HTR-8/SVneo (cell line): ENCODE measurements around the gene BCL2.
"Not testable (repeated sequence)": the region's sequence is repeated elsewhere in the genome, so short reads cannot be mapped to it uniquely, and the experiment has no call there.

Experiments used
- DNase-seq: peaks from one replicate; pipeline ENCODE4 v3.0.0; 2011; ENCODE audit warnings: low spot score, mixed read lengths; ENCODE audit not compliant: insufficient read length
- FAIRE-seq: peaks from 2 replicates; lab custom pipeline; 2011; peaks lifted over from hg19 to GRCh38; lab: Jason Lieb, UNC

The BCL2 gene

GRCh38 chr18:63238693-63239075, 80.9 kb downstream of the BCL2 start:
- DNase-seq, result no peak
- FAIRE-seq, result no peak

DNA sequence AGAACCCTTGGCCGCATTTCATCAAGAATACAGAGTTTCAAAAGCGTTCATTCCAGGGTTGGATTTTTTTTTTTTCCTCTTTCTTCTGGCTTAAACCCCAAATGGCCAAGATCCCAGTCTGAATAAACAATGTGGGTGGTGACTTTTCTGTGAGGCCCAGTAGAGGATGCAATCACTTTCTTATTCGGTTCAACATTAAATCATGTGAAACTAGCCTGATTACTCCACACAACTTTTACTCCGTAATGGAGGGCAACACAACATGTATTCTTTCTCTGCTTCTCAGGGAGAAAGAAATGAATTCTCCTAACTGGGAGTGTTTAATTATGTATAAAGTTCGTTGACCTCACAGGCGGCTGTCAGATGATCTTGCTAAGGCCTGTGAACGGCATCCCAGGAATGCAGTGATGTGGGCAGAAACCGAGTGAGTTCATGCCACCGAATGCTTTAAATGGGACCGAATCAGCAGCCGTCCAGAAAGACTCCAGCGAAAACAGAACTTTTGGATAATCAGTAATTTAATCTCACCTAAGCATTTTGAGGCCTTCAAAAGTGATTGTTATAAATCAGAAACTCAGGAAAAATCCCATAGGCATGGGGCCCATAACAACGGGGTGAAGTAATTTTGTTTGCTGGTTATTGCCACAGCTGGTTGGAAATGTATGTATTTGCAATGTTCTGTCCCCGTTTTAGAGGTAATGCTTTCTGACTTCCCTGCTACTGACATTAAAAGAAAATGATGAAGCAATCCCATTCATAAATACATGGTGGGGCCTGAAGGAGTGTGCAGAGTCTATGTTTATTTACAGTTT, 81.5 kb downstream of the BCL2 start:
- DNase-seq (peak; percentile 56), FAIRE-seq (no peak)

GRCh38 chr18:63236921-63237846, 82.4 kb downstream of the BCL2 start:
- DNase-seq (no peak), FAIRE-seq (no peak)

GRCh38 chr18:63236406-63236805, 83.2 kb downstream of the BCL2 start:
- no peak for DNase-seq
- FAIRE-seq, result no peak

GRCh38 chr18:63235920-63236319, 83.6 kb downstream of the BCL2 start:
- FAIRE-seq, DNase-seq: not testable (repeated sequence)

DNA sequence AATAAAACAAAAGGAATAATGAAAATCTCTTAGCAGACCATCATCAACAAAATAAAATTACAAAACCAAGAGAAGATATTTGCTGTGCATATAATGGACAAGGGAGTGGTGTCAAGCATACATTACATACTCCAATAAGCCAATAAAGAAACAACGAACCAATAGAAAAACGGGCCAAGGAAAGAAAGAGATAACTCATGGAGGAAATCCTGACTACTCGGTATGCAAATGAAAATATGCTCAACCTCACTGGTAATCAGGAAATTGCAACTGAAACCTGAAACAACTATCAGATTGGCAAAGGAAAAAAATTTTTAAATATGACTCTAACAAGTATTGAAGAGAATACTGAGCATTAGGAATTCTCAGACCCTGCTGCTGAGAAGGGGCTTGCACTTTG, 84.7 kb downstream of the BCL2 start:
- DNase-seq (no peak), FAIRE-seq (no peak)

GRCh38 chr18:63234432-63234831, 85.1 kb downstream of the BCL2 start:
- no peak for FAIRE-seq
- DNase-seq, result no peak

DNA sequence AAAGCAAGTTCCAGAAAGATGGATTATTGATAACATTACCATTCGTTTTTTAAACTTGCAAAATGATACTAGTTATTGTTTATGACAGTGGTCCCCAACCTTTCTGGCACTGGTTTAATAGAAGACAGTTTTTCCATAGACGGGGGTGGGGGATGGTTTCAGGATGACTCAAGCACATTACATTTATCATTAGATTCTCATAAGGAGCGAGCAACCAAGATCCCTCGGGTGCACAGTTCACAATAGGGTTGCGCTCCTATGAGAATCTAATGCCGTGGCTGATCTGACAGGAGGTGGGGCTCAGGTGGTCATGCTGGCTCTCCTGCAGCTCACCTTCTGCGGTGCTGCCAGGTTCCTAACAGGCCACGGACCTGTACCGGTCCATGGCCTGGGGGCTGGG, 86.2 kb downstream of the BCL2 start:
- DNase-seq (no peak), FAIRE-seq (no peak)

DNA sequence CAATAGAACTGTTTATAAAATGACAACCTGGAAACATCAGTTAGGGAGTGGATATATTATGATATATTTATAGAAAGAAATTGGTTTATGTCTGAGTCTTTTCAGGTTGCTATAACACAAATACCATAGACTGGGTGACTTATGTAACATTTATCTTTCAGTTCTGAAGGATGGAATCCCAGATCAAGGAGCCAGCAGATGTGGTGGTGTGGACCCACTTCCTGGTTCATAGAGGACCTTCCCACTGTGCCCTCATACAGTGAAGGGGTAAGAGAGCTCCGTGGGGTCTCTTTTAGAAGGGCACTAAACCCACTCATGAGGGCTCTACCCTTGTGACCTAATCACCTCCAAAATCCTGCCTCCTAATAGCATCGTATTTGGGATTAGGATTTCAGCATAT, 86.7 kb downstream of the BCL2 start:
- DNase-seq (no peak), FAIRE-seq (no peak)

DNA sequence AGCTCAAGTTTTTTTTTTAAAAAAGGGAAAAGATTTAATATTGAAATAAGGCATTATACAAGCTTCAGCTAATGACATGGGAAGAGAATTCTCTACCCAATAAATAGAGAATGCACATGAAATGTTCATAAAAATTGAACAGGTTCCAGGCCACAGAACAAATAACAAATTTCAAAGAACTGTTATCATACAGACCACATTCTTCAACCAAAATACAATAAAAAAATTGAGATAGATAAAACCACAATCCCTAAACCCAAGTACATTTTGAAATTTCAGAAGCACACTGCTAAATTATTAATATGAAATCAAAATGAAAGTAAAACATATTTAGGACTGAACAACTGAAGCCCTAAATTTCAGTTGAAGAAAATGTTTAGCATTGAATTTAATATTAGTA, 89.6 kb downstream of the BCL2 start:
- FAIRE-seq (no peak), DNase-seq (no peak)

DNA sequence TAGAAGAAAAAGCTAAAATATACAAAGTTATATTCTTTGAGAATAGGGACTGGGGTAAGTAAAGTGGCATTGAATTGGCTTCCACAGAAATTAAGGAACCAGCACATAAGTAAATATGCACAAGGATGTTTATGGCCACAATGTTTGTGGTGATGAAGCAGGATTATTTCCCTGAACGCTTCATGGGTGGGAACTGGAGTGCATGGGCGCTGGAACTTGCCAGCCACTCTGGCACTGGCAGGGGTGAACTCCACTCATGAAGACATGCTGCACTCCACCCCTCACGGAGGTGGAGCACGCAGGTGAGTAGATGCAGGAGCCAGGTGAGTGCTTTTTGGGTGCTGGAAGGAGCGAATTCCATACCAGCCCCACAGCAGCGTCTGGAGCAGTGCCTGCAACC, 94.1 kb downstream of the BCL2 start:
- FAIRE-seq (no peak), DNase-seq (no peak)

DNA sequence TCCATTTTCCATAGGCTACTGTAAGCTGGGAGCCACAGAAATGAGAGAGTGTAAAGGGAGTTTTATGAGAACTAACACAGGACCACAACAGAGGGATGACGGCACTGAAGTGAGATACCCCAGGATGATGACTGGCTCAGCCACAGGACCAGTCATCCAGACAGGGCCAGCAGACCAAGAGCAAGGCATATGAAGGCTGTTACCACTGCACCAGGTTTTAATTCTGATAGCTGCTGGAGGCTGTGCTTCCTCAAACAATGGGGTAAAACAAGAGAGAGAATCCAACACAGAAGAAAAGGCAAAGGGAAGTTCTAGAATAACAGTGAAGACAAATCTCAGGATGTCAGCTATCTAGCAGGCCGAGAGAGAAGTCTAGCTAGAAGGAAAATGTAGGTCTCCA, 94.9 kb downstream of the BCL2 start:
- no peak for DNase-seq
- FAIRE-seq, result no peak

- DNase-seq, result no peak
- no peak for FAIRE-seq
These were observed 95.7 kb downstream of the BCL2 start for GRCh38 chr18:63223837-63224236.

DNA sequence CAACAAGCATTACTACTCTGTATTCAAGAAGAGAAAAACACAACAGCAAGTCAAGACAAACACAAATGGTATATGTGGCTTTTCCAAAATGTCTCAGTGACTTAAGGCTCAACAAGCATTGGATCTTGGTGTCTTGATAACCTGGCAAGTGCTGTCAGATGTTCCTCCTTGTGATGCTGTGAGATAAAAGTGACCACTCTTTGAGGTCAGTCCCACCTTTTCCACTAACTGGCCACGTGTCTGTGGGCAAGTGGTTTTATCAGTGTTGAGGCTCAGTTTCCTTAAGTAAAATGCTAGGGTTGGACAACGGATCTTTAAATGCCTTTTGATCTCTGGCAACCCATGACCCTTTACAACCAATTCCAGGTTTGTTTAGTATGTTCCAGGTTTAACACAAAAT, 98.7 kb downstream of the BCL2 start:
- DNase-seq, result no peak
- FAIRE-seq, result no peak

DNA sequence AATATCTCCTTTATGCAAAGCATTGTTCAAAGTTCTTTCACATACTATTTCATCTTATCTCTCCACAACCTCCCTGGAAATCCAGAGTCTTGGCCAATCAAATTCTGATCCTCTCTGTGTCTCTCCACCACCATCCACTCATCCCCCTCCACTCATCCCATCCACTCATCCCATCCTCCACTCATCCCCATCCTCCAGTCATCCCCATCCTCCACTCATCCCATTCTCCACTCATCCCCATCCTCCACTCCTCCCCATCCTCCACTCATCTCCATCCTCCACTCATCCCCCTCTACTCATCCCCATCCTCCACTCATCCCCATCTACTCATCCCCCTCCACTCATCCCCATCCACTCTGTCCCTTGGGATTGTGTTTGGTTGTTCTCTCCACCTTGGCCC, 101.1 kb downstream of the BCL2 start:
- DNase-seq (no peak), FAIRE-seq (peak; percentile 46)

GRCh38 chr18:63216516-63217311, 102.9 kb downstream of the BCL2 start:
- FAIRE-seq (no peak), DNase-seq (no peak)

DNA sequence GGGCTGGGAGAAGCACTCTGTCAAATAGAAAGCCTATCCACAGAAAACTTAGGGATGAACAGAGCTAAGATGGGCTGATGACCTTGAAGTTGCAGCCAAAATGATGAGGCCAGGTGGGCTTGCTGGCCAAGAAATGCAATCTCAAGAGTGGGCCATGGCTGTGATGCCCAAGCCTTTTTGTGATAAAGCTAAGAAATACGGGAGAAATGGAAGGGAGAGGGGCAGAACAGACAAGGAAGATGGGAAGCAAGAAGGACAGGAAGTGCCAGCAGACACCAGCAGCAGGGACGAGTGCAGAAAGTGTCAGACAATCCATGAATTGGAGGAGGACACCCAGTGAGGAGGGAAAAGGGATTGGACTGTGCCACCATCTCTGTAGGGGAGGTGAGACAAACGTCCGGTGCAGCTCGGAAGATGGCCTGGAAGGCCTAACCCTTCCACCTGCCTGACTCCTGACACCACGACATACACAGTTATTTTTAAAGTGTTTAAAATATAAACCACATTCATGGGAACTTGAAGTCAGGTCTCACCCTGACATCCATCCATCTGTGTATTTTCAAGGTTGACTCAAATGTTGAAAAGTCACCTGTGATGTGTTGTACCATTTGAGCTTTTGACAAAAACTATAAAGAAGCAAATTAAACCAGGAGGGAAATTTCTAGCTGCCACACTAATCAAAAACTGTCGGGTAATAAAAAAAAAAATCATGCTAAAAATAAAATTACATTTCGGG, 105.5 kb downstream of the BCL2 start:
- FAIRE-seq, result no peak
- DNase-seq, result no peak

DNA sequence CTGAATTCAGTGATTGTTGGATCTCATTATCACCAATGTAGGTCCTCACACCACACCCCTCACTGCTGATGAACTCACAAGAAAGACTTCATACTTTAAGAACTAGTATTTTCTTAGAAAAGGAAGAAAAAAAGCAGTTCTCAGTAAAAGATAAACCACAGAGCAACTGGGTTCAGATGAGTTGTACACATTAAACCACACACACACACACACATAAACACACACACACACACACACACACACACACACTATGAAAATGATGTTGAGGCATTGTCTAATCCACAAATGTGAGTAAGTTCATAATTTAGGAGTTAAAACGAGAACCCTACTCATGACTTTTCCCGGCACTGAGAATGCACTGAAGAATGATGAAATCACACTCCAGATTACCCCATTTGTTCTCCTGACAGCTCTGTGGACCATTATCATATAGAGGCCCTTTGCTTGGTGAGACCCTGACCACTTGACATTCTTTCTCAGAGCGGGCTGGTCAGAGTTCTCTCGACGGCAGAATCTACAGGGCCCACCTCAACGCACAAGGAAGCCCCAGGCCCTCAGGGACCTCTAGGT, 106.2 kb downstream of the BCL2 start:
- DNase-seq (no peak), FAIRE-seq (no peak)

DNA sequence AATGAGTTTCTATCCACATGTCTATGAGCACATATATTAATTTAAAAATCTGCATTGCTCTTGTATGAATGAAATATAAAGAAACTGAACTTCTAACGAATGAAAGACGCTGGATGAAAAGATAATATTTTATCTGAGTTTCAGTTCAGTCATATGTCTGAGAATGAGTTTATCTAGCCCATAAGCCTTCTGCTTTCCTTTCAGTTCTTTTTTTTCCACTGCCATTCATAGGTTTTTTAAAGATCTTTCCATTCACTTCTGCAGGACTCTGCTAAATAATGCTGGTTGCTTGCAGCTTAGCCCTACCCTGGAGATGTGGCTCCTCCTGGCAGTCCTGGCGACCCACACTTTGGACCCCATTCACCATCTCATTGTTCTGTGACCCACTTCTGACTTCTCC, 109.0 kb downstream of the BCL2 start:
- FAIRE-seq, result no peak
- no peak for DNase-seq

DNA sequence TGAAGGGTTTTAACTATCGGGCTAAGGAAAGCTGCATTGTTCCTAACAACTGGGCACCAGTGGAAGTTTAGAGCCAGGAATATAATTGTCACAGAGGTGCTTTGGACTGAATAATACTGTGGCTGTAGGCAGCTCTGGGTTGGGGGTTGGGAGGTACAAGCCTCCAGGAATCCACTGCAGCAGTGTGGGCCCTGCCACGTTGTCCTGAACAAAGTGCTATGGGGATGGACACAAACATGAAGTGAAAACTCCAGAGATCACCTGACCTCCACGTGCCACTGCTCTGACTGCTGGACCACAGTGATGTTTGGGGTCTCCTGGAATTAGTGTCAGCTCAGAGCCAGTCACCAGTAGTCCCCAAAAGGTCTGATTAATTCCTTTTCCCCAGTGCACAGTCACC, 110.9 kb downstream of the BCL2 start:
- no peak for DNase-seq

More for the DNA sequence above, 110.9 kb downstream of the BCL2 start:
- no peak for FAIRE-seq
